ENCODE measurements around the gene ARL13B.

DNA sequence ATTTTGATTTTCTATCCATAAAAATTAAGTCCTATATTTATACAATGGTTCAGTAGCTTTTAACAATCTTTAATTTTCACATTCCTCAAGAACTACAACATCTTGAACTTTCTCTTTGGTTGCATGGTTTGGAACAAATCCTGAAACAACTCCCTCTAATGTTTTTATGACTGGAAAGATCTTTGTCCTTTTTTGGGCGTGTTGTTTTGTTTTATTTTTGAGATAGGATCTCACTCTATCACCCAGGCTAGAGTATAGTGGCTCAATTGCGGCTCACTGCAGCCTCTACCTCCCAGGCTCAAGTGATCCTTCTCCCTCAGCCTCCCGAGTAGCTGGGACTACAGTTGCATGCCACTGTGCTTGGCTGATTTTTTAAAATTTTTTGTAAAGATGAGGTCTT lies 44.4 kb downstream of the ARL13B start:
- TF ChIP-seq CTCF (IDR thresholded peaks at IDR 0.05): no peak
- TF ChIP-seq POLR2A (IDR thresholded peaks at IDR 0.05): peak; percentile 9

Measured in transverse colon (tissue), 3 donors.